PC-9 (cell line): ENCODE data around the gene SGIP1. TPM values are rescaled to one million over a fixed set of nuclear protein-coding genes. Genes with fewer than 3 reads are reported as not detected.

ENCODE experiments used
- BruUV-seq: library from RNA; stranded (reverse); fragments of 400-500 nt; replicated peaks from 2 replicates; lab custom pipeline; 2021; lab: Mats Ljungman, UMichigan
- CTCF ChIA-PET: fragments of 300-600 bp; sonication (Branson Sonifier 250); formaldehyde crosslinking; loops from one replicate; lab custom pipeline; 2022; ENCODE audit warnings: antibody characterized with exemption; lab: Charles Lee
- POLR2A ChIA-PET: fragments of 300-600 bp; sonication (Branson Sonifier 250); formaldehyde crosslinking; loops from one replicate; lab custom pipeline; 2022; ENCODE audit warnings: antibody characterized with exemption; ENCODE audit not compliant: unreplicated experiment; lab: Charles Lee
- DNase-seq, 2 experiments: peaks; one replicate each; pipeline versions ENCODE4 v3.0.0 to v3.0.0-alpha.2; 2015 to 2022; ENCODE audit warnings: mixed read lengths in 1 of 2
- H2AFZ ChIP-seq: fragments of 200-600 bp; sonication (generic); 2 replicates; pipeline ENCODE4 v1.8.1; 2017; ENCODE audit warnings: antibody characterized with exemption
- H3F3A ChIP-seq: fragments of 200-600 bp; sonication (generic); 2 replicates; pipeline ENCODE4 v1.8.1; 2017; ENCODE audit warnings: antibody characterized with exemption, mild to moderate bottlenecking, low read depth; ENCODE audit not compliant: insufficient read depth
- H3K27ac ChIP-seq: fragments of 200-600 bp; sonication (generic); 2 replicates; pipeline ENCODE4 v1.6.1; 2016; ENCODE audit warnings: mixed run types
- H3K27me3 ChIP-seq: fragments of 200-600 bp; sonication (generic); 2 replicates; pipeline ENCODE4 v1.6.1; 2016; ENCODE audit warnings: low read depth, mixed run types; ENCODE audit not compliant: insufficient read depth
- H3K36me3 ChIP-seq: fragments of 200-600 bp; sonication (generic); 2 replicates; pipeline ENCODE4 v1.6.1; 2016; ENCODE audit warnings: low read depth, mixed run types
- H3K4me1 ChIP-seq: fragments of 200-600 bp; sonication (generic); replicated peaks from 2 replicates; pipeline ENCODE4 v1.6.1; 2016; ENCODE audit warnings: mixed run types; ENCODE audit not compliant: insufficient read depth
- H3K4me2 ChIP-seq: fragments of 200-600 bp; sonication (generic); 2 replicates; pipeline ENCODE4 v1.6.1; 2017; ENCODE audit warnings: mixed run types
- H3K4me3 ChIP-seq: fragments of 200-600 bp; sonication (generic); 2 replicates; pipeline ENCODE4 v1.6.1; 2016; ENCODE audit warnings: mixed run types
- H3K79me2 ChIP-seq: fragments of 200-600 bp; sonication (generic); 2 replicates; pipeline ENCODE4 v1.6.1; 2017; ENCODE audit warnings: low read depth, mixed run types
- H3K9me2 ChIP-seq: fragments of 200-600 bp; sonication (generic); 2 replicates; pipeline ENCODE4 v1.8.1; 2017; ENCODE audit warnings: mild to moderate bottlenecking; ENCODE audit not compliant: insufficient read depth
- H3K9me3 ChIP-seq: fragments of 200-600 bp; sonication (generic); 2 replicates; pipeline ENCODE4 v1.8.1; 2016; ENCODE audit warnings: low read depth; ENCODE audit not compliant: insufficient read depth
- H4K20me1 ChIP-seq: fragments of 200-600 bp; sonication (generic); 2 replicates; pipeline ENCODE4 v1.8.1; 2017; ENCODE audit not compliant: insufficient read depth
- CTCF ChIP-seq: fragments of 200-600 bp; sonication (generic); conservative IDR thresholded peaks from 2 replicates; pipeline ENCODE4 v1.6.1; 2017; ENCODE audit warnings: mixed run types, antibody characterized with exemption, mild to moderate bottlenecking, moderate library complexity
- EZH2 ChIP-seq: fragments of 200-600 bp; sonication (generic); IDR thresholded peaks from 2 replicates; pipeline ENCODE4 v1.8.0; 2017; ENCODE audit warnings: antibody characterized with exemption, low read depth
- intact Hi-C: fragments of 100-400 bp; cut with micrococcal nuclease; formaldehyde crosslinking; loops from one replicate; pipeline ENCODE4 v1.10.0; 2022; ENCODE audit not compliant: unreplicated experiment
- total RNA-seq: library from RNA; stranded (reverse); gene quantifications from 2 replicates; pipeline ENCODE4 v1.2.3, GENCODE V29; 2021

SGIP1 gene
- total RNA-seq, 1 experiment from 2014 or later, result not detected

- intact Hi-C loops, result no loop called here
- no peak overlapping the region for H3K27ac ChIP-seq
- no peak overlapping the region for H3K4me3 ChIP-seq
- no peak overlapping the region for H3K4me2 ChIP-seq
- H3K4me1 ChIP-seq, result 0 out of 2 replicates have a peak, but pooled peaks cover 4% of the 10 kb centered on the region
- BruUV-seq, result no TSS peak
- H3F3A ChIP-seq, result no peaks in the 10 kb centered on the region
- no peak for TF ChIP-seq EZH2
- no peaks in the 10 kb centered on the region for H3K79me2 ChIP-seq
- no peaks in the 10 kb centered on the region for H4K20me1 ChIP-seq
- no peaks in the 10 kb centered on the region for H3K9me3 ChIP-seq
- ChIA-PET POLR2A (interaction anchor here (0.5 kb wide), 1 partner anchor 267 kb away, joined by 3 read pairs; no protein-coding TSS in a partner anchor), CTCF (no interaction called here)
- DNase-seq, result no peak
- no peak overlapping the region for H2AFZ ChIP-seq
- no peaks in the 10 kb centered on the region for H3K36me3 ChIP-seq
- H3K9me2 ChIP-seq, result no peaks in the 10 kb centered on the region; the same call in 1 of the 2 replicates
- H3K27me3 ChIP-seq, result no peaks in the 10 kb centered on the region
Measured at GRCh38 chr1:66599899-66600737, 66.2 kb downstream of the SGIP1 start.

GRCh38 chr1:66605419-66605997 is 71.6 kb downstream of the SGIP1 start:
- CTCF ChIA-PET, result no interaction called here
- no peak overlapping the region for H3K27ac ChIP-seq
- BruUV-seq, result no TSS peak
- no peaks in the 10 kb centered on the region for H4K20me1 ChIP-seq
- H3K4me2 ChIP-seq, result no peak overlapping the region
- no peak overlapping the region for H3K4me3 ChIP-seq
- intact Hi-C loops, result no loop called here
- no peaks in the 10 kb centered on the region for H3K4me1 ChIP-seq
- peaks cover 4% of the 10 kb centered on the region; the same call in 1 of the 2 replicates for H3K9me2 ChIP-seq
- no peaks in the 10 kb centered on the region for H3K9me3 ChIP-seq
- no peaks in the 10 kb centered on the region for H3K36me3 ChIP-seq
- TF ChIP-seq CTCF (no peak), EZH2 (no peak)
- POLR2A ChIA-PET, result no interaction called here
- DNase-seq, result no peak
- no peak overlapping the region for H2AFZ ChIP-seq
- no peaks in the 10 kb centered on the region for H3K79me2 ChIP-seq
- no peaks in the 10 kb centered on the region for H3F3A ChIP-seq
- H3K27me3 ChIP-seq, result no peaks in the 10 kb centered on the region

- ChIA-PET CTCF (no interaction called here), POLR2A (interaction anchor here (0.6 kb wide), 1 partner anchor 169 kb away, joined by 3 read pairs; no protein-coding TSS in a partner anchor)
- peaks cover 4% of the 10 kb centered on the region; the same call in 1 of the 2 replicates for H3K9me2 ChIP-seq
- H3K4me3 ChIP-seq, result no peak overlapping the region
- no peak overlapping the region for H3K27ac ChIP-seq
- no peak overlapping the region for H2AFZ ChIP-seq
- H4K20me1 ChIP-seq, result no peaks in the 10 kb centered on the region
- no TSS peak for BruUV-seq
- H3K9me3 ChIP-seq, result no peaks in the 10 kb centered on the region
- no peaks in the 10 kb centered on the region for H3K79me2 ChIP-seq
- no peaks in the 10 kb centered on the region for H3K4me1 ChIP-seq
- H3K36me3 ChIP-seq, result no peaks in the 10 kb centered on the region
- no peaks in the 10 kb centered on the region for H3K27me3 ChIP-seq
- no peak overlapping the region for H3K4me2 ChIP-seq
- no peak for DNase-seq
- intact Hi-C loops, result no loop called here
- no peaks in the 10 kb centered on the region for H3F3A ChIP-seq
- TF ChIP-seq CTCF, result no peak
- TF ChIP-seq EZH2, result no peak
Measured at GRCh38 chr1:66606362-66607065, 72.6 kb downstream of the SGIP1 start.
